Transverse colon (tissue), 4 donors: ENCODE measurements around the gene GOLGA1. TPM values are rescaled to one million over a fixed set of nuclear protein-coding genes. Genes with fewer than 3 reads are reported as not detected.

Experiments used
- DNase-seq: peaks from one replicate; pipeline ENCODE4 v3.0.0-alpha.2; 2019
- H3K27ac ChIP-seq, 4 donors: fragments of 200-600 bp; sonication (generic); 2 replicates each; pipeline ENCODE4 v1.5.1; 2016 to 2018; ENCODE audit warnings: inconsistent platforms in 4 of 4
- H3K27me3 ChIP-seq: fragments of 200-600 bp; sonication (generic); 2 replicates; pipeline ENCODE4 v1.5.1; 2017; ENCODE audit warnings: inconsistent platforms
- H3K36me3 ChIP-seq, 4 donors: fragments of 200-600 bp; sonication (generic); 2 replicates each; pipeline ENCODE4 v1.5.1; 2017 to 2019; ENCODE audit warnings: inconsistent platforms in 4 of 4
- H3K4me1 ChIP-seq, 4 donors: fragments of 200-600 bp; sonication (generic); 2 replicates each; pipeline ENCODE4 v1.5.1; 2017 to 2020; ENCODE audit warnings: inconsistent platforms in 4 of 4
- H3K4me3 ChIP-seq, 4 donors: fragments of 200-600 bp; sonication (generic); 1 replicate in 1 of 4; 2 replicates in 3 of 4; pipeline versions ENCODE4 v1.5.1 to v1.6.1; 2017 to 2019; ENCODE audit warnings: inconsistent platforms in 4 of 4
- H3K9me3 ChIP-seq, 2 donors: fragments of 200-600 bp; sonication (generic); 2 replicates each; pipeline ENCODE4 v1.5.1; 2017 to 2019; ENCODE audit warnings: inconsistent platforms in 2 of 2
- CTCF ChIP-seq, 5 experiments: fragments of 200-600 bp in 3 of 5; fragments of 450-650 bp in 2 of 5; sonication (generic) in 3 of 5; IDR thresholded peaks; 1 replicate in 2 of 5; 2 replicates in 3 of 5; pipeline ENCODE4 v1.5.1; 2016 to 2017; ENCODE audit warnings: antibody characterized with exemption in 5 of 5, inconsistent platforms in 3 of 5, mild to moderate bottlenecking in 2 of 5, moderate library complexity in 1 of 5
- EP300 ChIP-seq: sonication (generic); formaldehyde crosslinking; IDR thresholded peaks from one replicate; pipeline ENCODE4 v1.6.1; 2017; ENCODE audit warnings: antibody characterized with exemption, low read depth
- POLR2A ChIP-seq: fragments of 450-650 bp; IDR thresholded peaks from one replicate; pipeline ENCODE4 v1.6.1; 2016; ENCODE audit warnings: antibody characterized with exemption, mild to moderate bottlenecking, moderate library complexity
- POLR2AphosphoS5 ChIP-seq, 3 donors: sonication (generic); formaldehyde crosslinking; IDR thresholded peaks; one replicate each; pipeline ENCODE4 v1.6.1; 2016; ENCODE audit warnings: antibody characterized with exemption in 3 of 3
- WGBS, 2 donors: methylation state at CpG; one replicate each; pipeline ENCODE4 v1.1.5; 2018; ENCODE audit warnings: low coverage in 1 of 2; 5-methylcytosine and 5-hydroxymethylcytosine counted together
- in situ Hi-C, 4 donors: fragments of 200-750 bp; cut with MboI; loops; one replicate each; pipeline versions ENCODE4 v1.15.0 to v1.15.1; 2017; ENCODE audit warnings: low sequenced_read_pairs in 3 of 4, low pct_ligation_motif_present in 1 of 4, low pct_unique_long_range_greater_than_20kb in 1 of 4
- intact Hi-C: fragments of 100-400 bp; cut with DNase I; formaldehyde crosslinking; loops from one replicate; pipeline ENCODE4 v1.15.1; 2023; ENCODE audit warnings: low total_unique reads
- total RNA-seq, 4 donors: library from RNA; depleted of rRNA; stranded (reverse); fragments of >200 nt; gene quantifications; one replicate each; pipeline ENCODE4 v1.1.0, GENCODE V29; 2016

GOLGA1 gene
- total RNA-seq, 4 donors from 2014 or later = 24.3 to 144 (median 30.1) TPM

DNA sequence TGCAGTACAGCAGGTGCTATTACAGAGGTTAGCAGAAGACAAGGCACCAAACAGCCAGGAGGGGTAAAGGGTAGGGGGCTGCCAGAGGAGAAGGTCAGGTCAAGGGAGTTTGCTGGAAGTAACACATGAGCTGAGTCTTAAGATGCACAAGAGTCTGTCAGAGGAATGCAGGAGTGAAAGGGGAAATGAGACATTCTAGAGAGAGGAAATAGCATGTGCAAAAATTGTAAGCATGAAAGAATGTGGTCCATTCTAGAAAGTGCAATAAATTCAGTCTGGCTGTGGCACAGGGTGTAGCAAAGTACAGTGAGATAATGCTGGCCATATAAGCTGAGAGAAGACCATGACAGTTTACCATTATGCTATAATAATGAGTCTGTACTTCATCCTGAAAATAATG is 6.6 kb downstream of the GOLGA1 start:
- in situ Hi-C loops (loop anchor here in 3 of 4 donors (10.0 to 25.0 kb wide), 2 partner anchors 203 to 211 kb away; partner anchors contain the start of gene SCAI (in 3 of the 3)), intact Hi-C loops (no loop called here)
- H3K27me3 ChIP-seq = no peaks in the 10 kb centered on the region
- H3K4me1 ChIP-seq = no peaks in the 10 kb centered on the region
- no peak overlapping the region for H3K4me3 ChIP-seq
- TF ChIP-seq EP300 (no peak), POLR2A (no peak), CTCF (IDR thresholded peaks at IDR 0.05) (no peak), POLR2AphosphoS5 (IDR thresholded peaks at IDR 0.05) (no peak)
- no peak overlapping the region for H3K27ac ChIP-seq
- H3K36me3 ChIP-seq = peaks cover 0 to 44% (median 16%) of the 10 kb centered on the region in 4 donors
- H3K9me3 ChIP-seq = no peaks in the 10 kb centered on the region
- DNase-seq = no peak

- in situ Hi-C loops = loop anchor here in 3 of 4 donors (10.0 to 25.0 kb wide), 2 partner anchors 205 to 212 kb away; partner anchors contain the start of gene SCAI (in 3 of the 3)
- WGBS, 2 donors = 88 to 100% methylated on average over 1 of the region's 1 CpG
Measured at GRCh38 chr9:124932333-124932732, 8.6 kb downstream of the GOLGA1 start.

GRCh38 chr9:124929464-124929863 is 11.4 kb downstream of the GOLGA1 start:
- H3K4me1 ChIP-seq = no peaks in the 10 kb centered on the region
- H3K4me3 ChIP-seq = no peak overlapping the region
- no peak for TF ChIP-seq POLR2AphosphoS5 (IDR thresholded peaks at IDR 0.05)
- TF ChIP-seq EP300 = no peak
- no peak for TF ChIP-seq POLR2A
- no peak for TF ChIP-seq CTCF (IDR thresholded peaks at IDR 0.05)
- H3K9me3 ChIP-seq = no peaks in the 10 kb centered on the region
- DNase-seq = no peak
- H3K36me3 ChIP-seq = peaks cover 0 to 60% (median 23%) of the 10 kb centered on the region in 4 donors
- intact Hi-C loops = no loop called here
- in situ Hi-C loops = loop anchor here in 2 of 4 donors (25.0 kb wide), 1 partner anchor 208 kb away; the partner anchor contains the start of gene SCAI (in 2 of the 2)
- 91 to 100% methylated on average over 3 of the region's 3 CpGs for WGBS, 2 donors
- no peak overlapping the region for H3K27ac ChIP-seq
- no peaks in the 10 kb centered on the region for H3K27me3 ChIP-seq

More at GRCh38 chr9:124932333-124932732, 8.6 kb downstream of the GOLGA1 start:
- intact Hi-C loops = no loop called here
- no peak overlapping the region for H3K27ac ChIP-seq
- H3K9me3 ChIP-seq = no peaks in the 10 kb centered on the region
- H3K4me1 ChIP-seq = no peaks in the 10 kb centered on the region
- no peak for TF ChIP-seq CTCF (IDR thresholded peaks at IDR 0.05)
- TF ChIP-seq POLR2AphosphoS5 (IDR thresholded peaks at IDR 0.05) = no peak
- H3K27me3 ChIP-seq = no peaks in the 10 kb centered on the region
- no peak for DNase-seq
- peaks cover 0 to 58% (median 25%) of the 10 kb centered on the region in 4 donors for H3K36me3 ChIP-seq
- no peak overlapping the region for H3K4me3 ChIP-seq

DNA sequence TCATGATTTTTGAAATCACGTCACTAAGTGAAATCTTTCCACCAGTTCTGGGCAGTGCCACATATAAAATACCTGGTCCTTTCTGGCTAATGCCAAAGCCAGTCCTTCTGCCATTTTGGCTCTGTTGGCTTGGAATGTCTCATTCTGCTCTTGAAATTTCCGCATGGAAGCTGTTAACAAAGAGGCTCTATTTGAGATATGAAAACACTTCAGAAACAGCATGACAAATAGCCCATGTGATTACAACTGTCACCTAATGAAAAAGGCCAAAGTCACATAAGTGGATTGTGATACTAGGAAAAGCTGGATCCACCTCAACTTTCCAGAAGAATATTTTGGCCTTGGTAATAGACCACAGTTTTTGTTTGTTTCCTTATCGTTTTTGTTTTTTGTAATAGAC is 12.8 kb downstream of the GOLGA1 start:
- intact Hi-C loops (no loop called here), in situ Hi-C loops (loop anchor here in 2 of 4 donors (25.0 kb wide), 1 partner anchor 209 kb away; the partner anchor contains the start of gene SCAI (in 2 of the 2))
- 89 to 93% methylated on average over 3 of the region's 3 CpGs for WGBS, 2 donors
- no peak overlapping the region for H3K27ac ChIP-seq
- H3K9me3 ChIP-seq = no peaks in the 10 kb centered on the region
- H3K36me3 ChIP-seq = peaks cover 0 to 59% (median 26%) of the 10 kb centered on the region in 4 donors
- H3K27me3 ChIP-seq = no peaks in the 10 kb centered on the region
- TF ChIP-seq POLR2A = no peak
- TF ChIP-seq CTCF (IDR thresholded peaks at IDR 0.05) = no peak
- H3K4me3 ChIP-seq = no peak overlapping the region
- DNase-seq = no peak
- H3K4me1 ChIP-seq = no peaks in the 10 kb centered on the region
